Fibroblast of pulmonary artery (primary cell): ENCODE data around the gene ACVRL1.
"Not testable (repeated sequence)": the region's sequence is repeated elsewhere in the genome, so short reads cannot be mapped to it uniquely, and the experiment has no call there.

Experiments
- DNase-seq: peaks from one replicate; pipeline ENCODE4 v3.0.0-alpha.2; 2010; ENCODE audit warnings: low read depth
- H3K4me3 ChIP-seq: replicated peaks from 2 replicates; pipeline ENCODE4 v1.5.1; 2011; ENCODE audit warnings: low read depth, mild to moderate bottlenecking, control low read depth, low read length, moderate library complexity
- CTCF ChIP-seq: IDR thresholded peaks from 2 replicates; pipeline ENCODE4 v1.5.1; 2011; ENCODE audit warnings: mild to moderate bottlenecking, control low read depth, low read length, inconsistent platforms; ENCODE audit errors: missing control alignments

Gene ACVRL1

GRCh38 chr12:51874000-51874399 is 33.3 kb upstream of the ACVRL1 start:
- no peak overlapping the region for H3K4me3 ChIP-seq
- no peak for TF ChIP-seq CTCF
- no peak for DNase-seq

GRCh38 chr12:51874486-51874885 is 32.8 kb upstream of the ACVRL1 start:
- no peak for DNase-seq
- H3K4me3 ChIP-seq = no peak overlapping the region
- no peak for TF ChIP-seq CTCF

- TF ChIP-seq CTCF = no peak
- no peak overlapping the region for H3K4me3 ChIP-seq
- no peak for DNase-seq
Measured at GRCh38 chr12:51879102-51879501, 28.2 kb upstream of the ACVRL1 start.

- DNase-seq = no peak
- TF ChIP-seq CTCF = no peak
- H3K4me3 ChIP-seq = no peak overlapping the region
Measured at GRCh38 chr12:51883295-51883694, 24.0 kb upstream of the ACVRL1 start.

GRCh38 chr12:51883998-51884675 is 23.2 kb upstream of the ACVRL1 start:
- no peak overlapping the region for H3K4me3 ChIP-seq
- no peak for DNase-seq
- no peak for TF ChIP-seq CTCF

- DNase-seq = no peak
- H3K4me3 ChIP-seq = no peak overlapping the region
- TF ChIP-seq CTCF = no peak
Measured at GRCh38 chr12:51884676-51885229, 22.6 kb upstream of the ACVRL1 start.

GRCh38 chr12:51885294-51886020 is 21.8 kb upstream of the ACVRL1 start:
- not testable (repeated sequence) for H3K4me3 ChIP-seq, DNase-seq
